T-helper 2 cell treated with Interferon-gamma antibody and Interleukin-4, amounts not matched to agents 100 ng/mL and 5 ng/mL, for 36 hours (primary cell): ENCODE measurements around the gene SNCA. TPM values are rescaled to one million over a fixed set of nuclear protein-coding genes. Genes with fewer than 3 reads are reported as not detected.

ENCODE experiments used
- intact Hi-C: fragments of 100-400 bp; cut with micrococcal nuclease; formaldehyde crosslinking; loops from one replicate; pipeline ENCODE4 v1.15.1; 2023
- total RNA-seq: library from RNA; stranded (reverse); gene quantifications from 2 replicates; pipeline ENCODE4 v1.2.3, GENCODE V29; 2022

The SNCA gene
- total RNA-seq, 1 donor from 2014 or later = 4.6 TPM

DNA sequence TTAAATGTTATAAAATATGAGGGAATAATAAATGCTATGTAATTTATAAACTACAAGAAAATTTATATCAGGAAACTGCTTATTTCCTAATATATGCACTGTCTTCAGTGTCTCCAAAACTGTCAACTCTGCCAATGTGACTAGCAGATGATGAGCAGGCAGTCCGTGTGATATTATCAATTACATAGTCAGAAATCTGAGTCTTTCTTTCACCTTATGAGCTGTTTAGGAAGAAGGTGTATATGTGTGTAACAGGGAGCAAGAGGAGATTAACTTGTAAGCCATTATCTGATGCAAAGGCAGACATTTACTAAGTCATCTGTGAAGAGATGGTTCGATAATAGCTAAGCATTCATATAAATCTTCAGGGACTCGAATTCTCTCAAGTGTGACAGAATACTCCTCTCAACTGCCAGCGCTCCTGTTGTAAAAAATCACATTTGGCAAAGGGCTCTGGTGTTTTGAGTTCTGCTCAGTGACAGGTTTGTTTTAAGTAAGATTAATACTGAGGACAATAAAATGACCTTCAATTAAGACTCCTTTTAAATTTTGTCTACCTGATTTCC is 79.7 kb downstream of the SNCA start:
- intact Hi-C loops = no loop called here

GRCh38 chr4:89755220-89755619 is 81.7 kb downstream of the SNCA start:
- intact Hi-C loops = no loop called here

DNA sequence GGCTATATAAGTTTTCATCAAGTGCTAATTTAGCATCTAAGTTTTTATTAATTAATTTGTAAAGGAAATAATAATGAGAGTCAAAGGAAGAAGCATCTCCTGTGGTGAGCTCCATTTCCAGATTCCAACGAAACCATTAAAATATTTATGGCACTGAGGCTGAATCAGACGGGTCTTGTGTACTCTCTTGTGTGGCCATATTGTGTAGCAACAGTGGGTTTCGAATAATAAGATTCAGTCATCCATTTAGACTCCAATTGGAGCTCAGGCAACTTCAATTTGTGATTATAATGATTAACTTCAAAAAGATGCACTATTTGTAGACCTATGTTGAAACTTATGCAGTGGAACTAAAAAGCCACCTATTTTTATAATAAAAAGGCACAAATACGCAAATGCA is 82.4 kb downstream of the SNCA start:
- intact Hi-C loops = no loop called here

GRCh38 chr4:89753601-89754066 is 83.3 kb downstream of the SNCA start:
- intact Hi-C loops = no loop called here

DNA sequence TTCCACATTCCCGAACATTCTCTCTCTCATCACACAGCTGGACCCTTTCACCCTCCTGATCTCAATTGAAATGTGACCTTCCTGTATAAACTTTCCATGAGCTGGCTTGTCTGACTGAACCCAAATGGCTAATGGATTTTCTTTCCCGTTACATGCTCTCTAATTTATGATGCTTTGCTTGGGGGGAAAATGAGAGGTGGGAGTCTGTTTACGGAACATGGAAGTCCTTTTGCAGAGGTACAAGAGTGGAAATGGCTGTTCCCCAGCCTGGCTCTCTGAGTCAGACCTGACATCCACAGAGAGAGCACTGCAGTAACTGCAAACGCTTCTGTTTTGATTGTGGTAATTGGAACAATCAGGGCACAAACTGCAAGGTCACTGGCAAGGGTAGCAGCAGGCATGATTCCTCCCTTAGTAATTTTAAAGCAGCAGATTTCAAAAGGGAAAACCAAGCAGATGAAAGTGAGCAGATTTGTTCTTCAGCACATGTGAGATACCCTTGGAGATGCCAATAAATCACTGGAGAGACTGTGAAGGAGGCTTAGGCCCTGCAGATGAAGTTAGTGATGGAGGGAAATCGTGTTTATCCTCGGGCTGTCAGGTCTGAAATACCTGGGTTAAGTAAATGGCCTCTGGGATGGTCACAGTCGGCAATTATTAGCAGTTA is 83.9 kb downstream of the SNCA start:
- intact Hi-C loops = no loop called here

- intact Hi-C loops = no loop called here
These were observed 85.5 kb downstream of the SNCA start for GRCh38 chr4:89751416-89751815.

DNA sequence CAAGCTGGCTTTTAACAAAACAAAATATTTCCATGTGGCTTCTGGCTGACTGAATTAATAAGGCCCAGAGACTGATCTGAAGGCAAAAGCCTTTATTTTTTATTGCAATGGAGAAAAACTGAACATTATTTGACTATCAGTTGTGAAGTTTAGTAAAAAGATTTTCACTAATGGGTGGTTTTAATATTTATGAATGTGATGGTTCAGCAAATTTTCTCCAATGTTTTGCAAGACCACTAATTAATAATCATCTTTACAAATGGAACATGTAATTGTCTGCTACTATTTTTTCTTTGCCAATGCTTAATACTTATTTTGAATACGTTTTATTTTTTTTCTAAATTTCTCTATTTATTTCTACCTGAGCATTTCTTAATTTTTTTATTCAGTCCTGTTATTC is 90.6 kb downstream of the SNCA start:
- intact Hi-C loops = no loop called here

GRCh38 chr4:89745708-89746107 is 91.3 kb downstream of the SNCA start:
- intact Hi-C loops = no loop called here

DNA sequence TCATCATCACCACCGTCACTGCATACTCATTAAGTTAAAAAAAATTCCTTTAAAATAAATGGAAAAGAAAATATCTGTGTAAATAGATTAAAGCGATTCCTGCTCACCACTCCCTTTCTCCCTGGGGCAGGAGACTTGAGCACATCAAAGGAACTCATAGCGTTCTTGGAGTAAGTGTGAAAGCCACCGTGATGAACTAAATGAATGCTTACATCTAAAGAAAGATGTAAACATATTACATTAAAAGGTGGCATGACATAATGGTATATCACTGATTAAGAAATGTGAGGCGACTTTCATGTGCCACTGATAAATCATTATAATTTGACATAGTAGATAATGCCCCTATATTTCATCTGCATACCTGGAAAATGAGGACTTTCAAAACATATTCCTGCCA is 92.0 kb downstream of the SNCA start:
- intact Hi-C loops = no loop called here

GRCh38 chr4:89741768-89742167 is 95.2 kb downstream of the SNCA start:
- intact Hi-C loops = no loop called here

DNA sequence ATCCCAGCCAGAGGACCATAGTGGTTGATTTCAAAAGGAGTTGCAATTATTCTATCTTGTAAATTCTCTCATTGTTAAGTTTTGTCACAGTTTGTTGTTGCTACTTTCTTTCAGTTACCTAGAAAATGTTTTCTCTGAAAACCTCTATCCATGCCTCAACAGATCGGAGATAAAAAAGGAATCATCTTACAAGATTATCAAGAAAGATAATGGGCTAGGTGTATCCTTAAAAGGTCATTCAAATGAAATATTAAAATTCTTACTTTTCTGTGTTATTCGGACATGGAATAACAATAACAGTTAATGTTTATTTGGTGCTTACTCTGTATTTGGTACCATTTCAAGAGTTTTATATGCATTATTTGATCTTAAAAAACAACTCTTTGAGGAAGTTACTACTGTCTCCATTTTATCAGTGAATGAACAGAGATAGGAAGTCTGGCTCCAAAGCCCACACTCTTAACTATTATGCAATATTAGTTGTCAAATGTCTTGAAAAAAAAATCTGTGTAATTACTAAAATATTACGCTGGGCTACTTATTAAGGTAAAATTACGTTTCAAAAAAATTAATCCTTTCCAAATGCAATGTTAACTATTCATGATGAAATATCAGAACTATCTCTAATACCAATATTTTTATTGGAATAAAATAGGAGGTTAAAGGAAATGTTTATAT is 97.5 kb downstream of the SNCA start:
- intact Hi-C loops = no loop called here

GRCh38 chr4:89737888-89738287 is 99.1 kb downstream of the SNCA start:
- intact Hi-C loops = no loop called here

GRCh38 chr4:89733946-89734345 is 103.0 kb downstream of the SNCA start:
- intact Hi-C loops = no loop called here

- intact Hi-C loops = no loop called here
These were observed 109.7 kb downstream of the SNCA start for GRCh38 chr4:89727238-89727637.

GRCh38 chr4:89725268-89725667 is 111.7 kb downstream of the SNCA start:
- intact Hi-C loops = no loop called here

GRCh38 chr4:89724716-89725115 is 112.2 kb downstream of the SNCA start:
- intact Hi-C loops = no loop called here

GRCh38 chr4:89723096-89723495 is 113.9 kb downstream of the SNCA start:
- intact Hi-C loops = no loop called here

- intact Hi-C loops = no loop called here
These were observed 114.4 kb downstream of the SNCA start for GRCh38 chr4:89722517-89722916.

- intact Hi-C loops = no loop called here
These were observed 116.0 kb downstream of the SNCA start for GRCh38 chr4:89720981-89721380.

- intact Hi-C loops = no loop called here
These were observed 117.3 kb downstream of the SNCA start for GRCh38 chr4:89719536-89720090.

DNA sequence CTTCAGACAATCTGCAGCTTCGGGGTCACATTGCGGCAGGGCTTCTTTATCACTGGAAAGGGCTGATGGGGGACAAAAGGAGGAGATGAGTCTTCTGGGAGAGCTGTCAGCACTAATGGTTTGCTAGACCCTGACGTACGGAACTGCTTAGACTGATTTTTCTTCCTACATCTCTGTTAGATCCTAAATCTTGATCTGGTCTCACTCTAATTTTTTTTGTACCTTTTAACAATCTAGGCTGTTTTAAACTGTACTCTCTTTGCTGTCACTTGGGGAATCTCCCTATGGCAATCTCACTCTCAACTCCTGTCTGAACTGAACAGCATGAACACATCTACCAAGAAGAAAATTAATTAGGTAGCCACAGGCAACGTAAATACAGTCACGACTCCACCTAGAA is 120.1 kb downstream of the SNCA start:
- intact Hi-C loops = no loop called here

- intact Hi-C loops = no loop called here
These were observed 121.3 kb downstream of the SNCA start for GRCh38 chr4:89715631-89716030.
